ENCODE measurements around the gene NFRKB.
A peak's percentile ranks its signal among the peaks of the same experiment; 100 is the strongest.

Gene NFRKB

DNA sequence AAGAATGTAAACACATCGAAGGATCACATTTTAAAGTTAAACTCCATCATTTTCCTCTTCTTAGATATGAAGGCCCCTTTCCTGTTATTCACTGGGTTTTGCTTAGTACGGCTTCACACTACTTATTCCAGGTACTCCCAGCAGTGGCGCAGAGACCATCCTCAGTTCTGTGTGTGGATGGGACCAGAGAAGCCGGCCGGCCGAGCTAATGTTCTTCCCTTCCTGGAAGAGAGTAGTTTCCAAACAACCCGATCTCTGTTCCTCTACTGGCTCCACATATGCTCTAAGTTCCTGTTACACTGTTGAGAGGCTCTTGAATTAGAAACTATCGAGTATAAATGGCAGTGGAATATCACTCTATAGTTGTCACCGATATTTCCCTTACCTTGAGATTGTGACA is 684 bp upstream of the NFRKB start:
- TF ChIP-seq, protein P1, sequence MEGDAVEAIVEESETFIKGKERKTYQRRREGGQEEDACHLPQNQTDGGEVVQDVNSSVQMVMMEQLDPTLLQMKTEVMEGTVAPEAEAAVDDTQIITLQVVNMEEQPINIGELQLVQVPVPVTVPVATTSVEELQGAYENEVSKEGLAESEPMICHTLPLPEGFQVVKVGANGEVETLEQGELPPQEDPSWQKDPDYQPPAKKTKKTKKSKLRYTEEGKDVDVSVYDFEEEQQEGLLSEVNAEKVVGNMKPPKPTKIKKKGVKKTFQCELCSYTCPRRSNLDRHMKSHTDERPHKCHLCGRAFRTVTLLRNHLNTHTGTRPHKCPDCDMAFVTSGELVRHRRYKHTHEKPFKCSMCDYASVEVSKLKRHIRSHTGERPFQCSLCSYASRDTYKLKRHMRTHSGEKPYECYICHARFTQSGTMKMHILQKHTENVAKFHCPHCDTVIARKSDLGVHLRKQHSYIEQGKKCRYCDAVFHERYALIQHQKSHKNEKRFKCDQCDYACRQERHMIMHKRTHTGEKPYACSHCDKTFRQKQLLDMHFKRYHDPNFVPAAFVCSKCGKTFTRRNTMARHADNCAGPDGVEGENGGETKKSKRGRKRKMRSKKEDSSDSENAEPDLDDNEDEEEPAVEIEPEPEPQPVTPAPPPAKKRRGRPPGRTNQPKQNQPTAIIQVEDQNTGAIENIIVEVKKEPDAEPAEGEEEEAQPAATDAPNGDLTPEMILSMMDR (conservative IDR thresholded peaks at IDR 0.05; ENCODE audit: low read depth, low read length): no peak
- H3K4me3 ChIP-seq (ENCODE audit: low read depth, low read length): peak overlapping the region; percentile 84
- peak; percentile 2 for DNase-seq (ENCODE audit: low read depth)

DNA sequence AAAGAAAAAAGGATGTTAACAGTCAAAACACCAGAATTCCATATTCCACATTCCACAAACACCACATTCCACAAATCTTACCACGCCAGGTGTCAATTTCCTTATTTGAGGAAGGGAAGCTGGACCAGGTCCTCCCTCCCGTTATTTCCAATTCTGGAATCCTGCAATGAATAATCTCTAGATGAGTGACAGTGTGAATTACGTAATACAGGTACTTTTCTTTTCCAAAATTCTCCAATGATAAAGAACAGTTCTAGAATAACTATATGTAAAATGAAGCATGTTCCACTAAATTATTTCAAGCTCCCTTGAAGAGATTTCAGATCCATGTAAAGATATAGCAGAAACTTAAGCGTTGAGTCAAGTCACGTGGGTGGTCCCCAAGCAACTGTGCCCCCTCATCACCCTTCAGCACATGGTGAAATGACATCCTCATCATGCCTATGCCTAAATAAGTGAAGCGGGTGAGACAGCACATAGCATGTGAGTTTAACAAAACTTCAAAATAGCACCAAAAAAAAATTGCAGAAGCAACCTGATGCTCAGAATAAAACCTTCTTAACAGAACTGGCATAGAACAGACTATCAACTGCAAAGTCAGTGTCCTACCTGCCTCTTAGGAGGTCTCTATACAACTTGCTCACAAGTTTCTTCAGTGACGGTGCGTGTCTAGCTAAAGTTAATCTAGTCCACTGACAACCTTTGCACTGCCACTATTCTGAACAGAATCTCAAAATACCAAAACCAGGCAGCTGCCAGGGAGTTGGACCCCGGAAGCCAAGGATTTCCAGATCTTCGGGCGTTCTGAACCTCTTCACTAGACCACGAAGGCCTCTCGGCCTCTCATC is 876 bp downstream of the NFRKB start:
- TF ChIP-seq, protein P1 (conservative IDR thresholded peaks at IDR 0.05; ENCODE audit: low read depth, low read length): no peak
- H3K4me3 ChIP-seq (ENCODE audit: low read depth, low read length): peak overlapping the region; percentile 84
- peak; percentile 13 for DNase-seq (ENCODE audit: low read depth)

DNA sequence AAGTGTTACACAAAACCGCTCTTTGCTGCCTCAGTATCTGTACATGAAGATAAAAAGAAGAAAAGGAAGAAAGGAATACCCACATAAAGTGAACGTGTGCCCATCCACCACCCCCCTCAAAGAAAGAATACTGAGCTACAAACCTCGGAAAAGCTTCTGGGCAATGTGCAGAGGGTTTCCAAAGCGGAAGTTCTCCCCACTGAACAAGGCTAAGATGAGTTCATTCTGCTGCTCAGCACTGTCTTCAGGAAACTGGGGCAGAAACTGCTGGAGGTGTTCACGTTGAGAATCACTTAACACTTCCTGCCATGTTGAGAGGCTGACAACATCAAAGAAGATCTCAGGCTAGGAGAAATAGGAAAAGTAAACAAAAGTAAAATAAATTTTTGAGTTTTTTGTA is 6.9 kb downstream of the NFRKB start:
- TF ChIP-seq, protein P1 (conservative IDR thresholded peaks at IDR 0.05; ENCODE audit: low read depth, low read length): no peak
- no peak overlapping the region for H3K4me3 ChIP-seq (ENCODE audit: low read depth, low read length)
- no peak for DNase-seq (ENCODE audit: low read depth)

DNA sequence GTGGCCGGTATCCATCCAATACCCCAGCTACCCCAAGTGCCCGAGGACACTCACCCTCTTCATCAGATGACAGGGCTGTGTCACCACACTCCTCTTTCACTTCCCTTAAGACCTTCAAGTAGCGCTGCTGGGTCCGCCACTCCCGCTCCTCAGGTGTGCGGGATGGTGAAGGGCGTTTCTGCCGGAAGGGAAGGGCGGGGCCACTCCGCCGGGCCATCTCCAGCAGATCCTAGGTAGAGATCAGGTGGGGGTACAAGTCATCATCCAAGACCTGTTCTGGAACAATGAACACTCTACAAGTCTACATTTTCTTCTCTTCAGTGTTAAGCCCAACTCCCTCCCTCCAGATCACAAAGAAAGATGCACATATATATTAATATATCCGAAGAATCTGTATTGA is 10.0 kb downstream of the NFRKB start:
- no peak overlapping the region for H3K4me3 ChIP-seq (ENCODE audit: low read depth, low read length)
- TF ChIP-seq, protein P1 (conservative IDR thresholded peaks at IDR 0.05; ENCODE audit: low read depth, low read length): no peak
- DNase-seq (ENCODE audit: low read depth): no peak

DNA sequence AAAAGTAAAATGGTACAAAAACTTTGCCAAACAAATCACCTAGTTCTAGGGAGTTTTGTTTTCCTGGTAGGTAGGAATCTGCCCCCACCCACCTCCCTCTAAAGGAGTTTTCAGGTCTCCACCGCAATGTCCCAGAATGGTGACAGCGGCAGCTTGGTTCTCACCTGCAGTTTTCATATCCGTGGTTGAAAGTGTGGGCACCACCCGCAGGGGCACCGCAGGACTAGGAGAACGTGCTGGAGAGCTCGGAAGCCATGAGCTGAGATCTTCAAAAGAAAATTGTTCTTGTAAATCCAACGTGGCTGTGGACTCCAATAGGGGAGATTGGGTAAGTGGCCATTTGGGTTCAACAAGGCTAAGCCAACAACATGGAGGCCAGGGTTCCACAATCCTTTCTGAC is 10.8 kb downstream of the NFRKB start:
- TF ChIP-seq, protein P1 (conservative IDR thresholded peaks at IDR 0.05; ENCODE audit: low read depth, low read length): no peak
- no peak for DNase-seq (ENCODE audit: low read depth)
- no peak overlapping the region for H3K4me3 ChIP-seq (ENCODE audit: low read depth, low read length)

DNA sequence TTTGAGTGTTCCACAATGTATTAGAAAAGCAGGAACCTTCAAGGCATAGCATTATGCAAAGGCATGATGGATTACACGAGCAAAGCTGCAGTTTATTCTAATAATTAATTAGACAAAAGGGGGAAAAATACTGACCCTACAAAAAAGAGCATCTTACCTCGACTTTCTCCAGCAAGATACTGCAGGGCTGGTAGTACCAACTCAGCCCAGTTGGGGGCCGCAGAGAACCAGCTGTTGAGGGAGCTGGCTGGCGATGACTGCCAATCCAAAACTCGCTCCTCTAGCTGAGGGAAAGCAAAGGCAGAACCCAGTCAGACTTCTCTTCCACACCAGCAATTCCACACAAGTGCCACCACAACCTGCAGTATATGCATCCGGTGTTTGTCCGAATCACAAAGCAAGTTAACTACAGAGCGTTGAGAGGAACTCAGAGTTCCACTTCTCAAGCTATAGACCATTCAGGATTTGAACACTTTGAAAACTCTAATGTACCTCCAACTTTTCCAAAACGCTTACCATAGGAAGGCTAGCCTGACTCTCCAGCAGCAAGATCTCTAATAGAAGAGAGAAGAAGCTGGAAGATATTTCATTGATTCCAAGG is 13.7 kb downstream of the NFRKB start:
- DNase-seq (ENCODE audit: low read depth): peak; percentile 46
- H3K4me3 ChIP-seq (ENCODE audit: low read depth, low read length): no peak overlapping the region
- TF ChIP-seq, protein P1 (conservative IDR thresholded peaks at IDR 0.05; ENCODE audit: low read depth, low read length): peak; percentile 72
